HEK293 (cell line): Measurements from ENCODE around the gene ZER1.

Experiments used
- HOXD13 ChIP-seq: sonication (generic); formaldehyde crosslinking; IDR thresholded peaks from 2 replicates; pipeline ENCODE4 v1.8.0; 2022; ENCODE audit warnings: missing genetic modification reagents, borderline replicate concordance
- KLF7 ChIP-seq: fragments of 450-650 bp; formaldehyde crosslinking; IDR thresholded peaks from 2 replicates; pipeline ENCODE4 v1.5.1; 2016; ENCODE audit warnings: missing biosample characterization, missing genetic modification characterization, borderline replicate concordance
- MZF1 ChIP-seq: fragments of 450-650 bp; formaldehyde crosslinking; IDR thresholded peaks from 2 replicates; pipeline ENCODE4 v1.5.1; 2017; ENCODE audit warnings: missing biosample characterization, missing genetic modification characterization, borderline replicate concordance
- TRIM28 ChIP-seq: IDR thresholded peaks from 2 replicates; pipeline ENCODE4 v1.6.1; 2011; ENCODE audit warnings: low read length, control low read depth, borderline replicate concordance
- ZBTB10 ChIP-seq: fragments of 450-650 bp; formaldehyde crosslinking; IDR thresholded peaks from 2 replicates; pipeline ENCODE4 v1.5.1; 2016; ENCODE audit warnings: missing biosample characterization, missing genetic modification characterization
- ZBTB21 ChIP-seq: fragments of 450-650 bp; formaldehyde crosslinking; IDR thresholded peaks from 2 replicates; pipeline ENCODE4 v1.5.1; 2017; ENCODE audit warnings: missing biosample characterization, missing genetic modification characterization
- ZBTB26 ChIP-seq: fragments of 450-650 bp; formaldehyde crosslinking; optimal IDR thresholded peaks from 2 replicates; pipeline ENCODE3; 2016; ENCODE audit warnings: missing biosample characterization, mild to moderate bottlenecking, missing genetic modification characterization
- ZFP69B ChIP-seq: fragments of 450-650 bp; formaldehyde crosslinking; IDR thresholded peaks from 2 replicates; pipeline ENCODE4 v1.5.1; 2016; ENCODE audit warnings: missing biosample characterization, missing genetic modification characterization
- ZIC2 ChIP-seq: fragments of 450-650 bp; formaldehyde crosslinking; IDR thresholded peaks from 2 replicates; pipeline ENCODE4 v1.5.1; 2016; ENCODE audit warnings: missing biosample characterization, missing genetic modification characterization
- ZNF140 ChIP-seq: fragments of 450-650 bp; formaldehyde crosslinking; IDR thresholded peaks from 2 replicates; pipeline ENCODE4 v1.5.1; 2016; ENCODE audit warnings: missing biosample characterization, missing genetic modification characterization
- ZNF157 ChIP-seq: fragments of 450-650 bp; formaldehyde crosslinking; IDR thresholded peaks from 2 replicates; pipeline ENCODE4 v1.5.1; 2016; ENCODE audit warnings: missing biosample characterization, missing genetic modification characterization
- ZNF221 ChIP-seq: fragments of 450-650 bp; formaldehyde crosslinking; IDR thresholded peaks from 2 replicates; pipeline ENCODE4 v1.5.1; 2017; ENCODE audit warnings: missing biosample characterization, missing genetic modification characterization, borderline replicate concordance
- ZNF274 ChIP-seq, 2 experiments: fragments of 200-500 bp in 1 of 2; fragments of 450-650 bp in 1 of 2; sonication (Bioruptor generic) in 1 of 2; formaldehyde crosslinking in 1 of 2; IDR thresholded peaks; 2 replicates each; pipeline versions ENCODE4 v1.5.1 to v1.6.1; 2014 to 2016; ENCODE audit warnings: borderline replicate concordance in 1 of 2, inconsistent platforms in 1 of 2, low read length in 1 of 2, missing biosample characterization in 1 of 2, missing genetic modification characterization in 1 of 2
- ZNF292 ChIP-seq: fragments of 450-650 bp; formaldehyde crosslinking; IDR thresholded peaks from 2 replicates; pipeline ENCODE4 v1.5.1; 2016; ENCODE audit warnings: low read depth, missing biosample characterization, missing genetic modification characterization, borderline replicate concordance
- ZNF311 ChIP-seq: fragments of 450-650 bp; formaldehyde crosslinking; IDR thresholded peaks from 2 replicates; pipeline ENCODE4 v1.5.1; 2017; ENCODE audit warnings: missing biosample characterization, missing genetic modification characterization, borderline replicate concordance
- ZNF350 ChIP-seq: fragments of 450-650 bp; formaldehyde crosslinking; IDR thresholded peaks from 2 replicates; pipeline ENCODE4 v1.5.0; 2017; ENCODE audit warnings: missing biosample characterization, mild to moderate bottlenecking, missing genetic modification characterization
- ZNF404 ChIP-seq: fragments of 450-650 bp; formaldehyde crosslinking; IDR thresholded peaks from 2 replicates; pipeline ENCODE4 v1.5.1; 2017; ENCODE audit warnings: missing biosample characterization, missing genetic modification characterization
- ZNF488 ChIP-seq: fragments of 450-650 bp; formaldehyde crosslinking; IDR thresholded peaks from 2 replicates; pipeline ENCODE4 v1.5.1; 2016; ENCODE audit warnings: missing biosample characterization, missing genetic modification characterization
- ZNF513 ChIP-seq: fragments of 450-650 bp; IDR thresholded peaks from 2 replicates; pipeline ENCODE4 v1.5.1; 2018; ENCODE audit warnings: missing biosample characterization, missing genetic modification characterization
- ZNF548 ChIP-seq: fragments of 450-650 bp; formaldehyde crosslinking; IDR thresholded peaks from 2 replicates; pipeline ENCODE4 v1.5.1; 2016; ENCODE audit warnings: missing biosample characterization, missing genetic modification characterization
- ZNF561 ChIP-seq: fragments of 450-650 bp; IDR thresholded peaks from 2 replicates; pipeline ENCODE4 v1.5.1; 2018; ENCODE audit warnings: missing biosample characterization, missing genetic modification characterization, borderline replicate concordance
- ZNF707 ChIP-seq: fragments of 450-650 bp; formaldehyde crosslinking; IDR thresholded peaks from 2 replicates; pipeline ENCODE4 v1.5.1; 2016; ENCODE audit warnings: missing biosample characterization, missing genetic modification characterization
- ZNF747 ChIP-seq: fragments of 450-650 bp; formaldehyde crosslinking; IDR thresholded peaks from 2 replicates; pipeline ENCODE4 v1.5.1; 2016; ENCODE audit warnings: missing biosample characterization, missing genetic modification characterization
- ZXDB ChIP-seq: fragments of 450-650 bp; formaldehyde crosslinking; IDR thresholded peaks from 2 replicates; pipeline ENCODE4 v1.5.1; 2016; ENCODE audit warnings: missing biosample characterization, missing genetic modification characterization
- TF ChIP-seq, protein P1 (sequence below): fragments of 450-650 bp; formaldehyde crosslinking; IDR thresholded peaks from 2 replicates; pipeline ENCODE4 v1.5.1; 2016; ENCODE audit warnings: missing biosample characterization, missing genetic modification characterization
- TF ChIP-seq, protein P2 (sequence below): fragments of 450-650 bp; formaldehyde crosslinking; conservative IDR thresholded peaks from 2 replicates; pipeline ENCODE4 v1.5.1; 2016; ENCODE audit warnings: low read depth, missing biosample characterization, missing genetic modification characterization
- TF ChIP-seq, protein P3 (sequence below): fragments of 450-650 bp; formaldehyde crosslinking; IDR thresholded peaks from 2 replicates; pipeline ENCODE4 v1.5.1; 2016; ENCODE audit warnings: missing biosample characterization, missing genetic modification characterization

Gene ZER1

DNA sequence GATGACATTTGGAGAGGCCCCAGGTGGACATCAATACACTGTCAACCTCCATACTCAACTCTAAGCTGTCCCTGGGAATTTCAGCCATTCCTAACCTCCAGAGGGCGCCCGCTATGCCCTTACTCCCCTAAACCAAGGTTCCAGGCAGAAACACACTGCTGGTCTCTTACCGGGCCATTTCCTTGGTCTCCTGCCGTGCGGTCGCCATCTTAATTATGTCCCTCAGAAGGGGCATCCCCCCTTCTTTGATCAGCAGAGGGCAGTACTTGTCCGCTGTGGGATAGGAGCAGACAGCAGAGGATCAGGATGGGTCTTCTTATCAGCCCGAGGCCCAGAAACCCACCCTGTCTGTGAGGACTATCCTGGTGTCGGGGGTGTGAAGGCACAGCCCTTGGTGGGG, 38.5 kb downstream of the ZER1 start (continued):
- TF ChIP-seq, protein P1, sequence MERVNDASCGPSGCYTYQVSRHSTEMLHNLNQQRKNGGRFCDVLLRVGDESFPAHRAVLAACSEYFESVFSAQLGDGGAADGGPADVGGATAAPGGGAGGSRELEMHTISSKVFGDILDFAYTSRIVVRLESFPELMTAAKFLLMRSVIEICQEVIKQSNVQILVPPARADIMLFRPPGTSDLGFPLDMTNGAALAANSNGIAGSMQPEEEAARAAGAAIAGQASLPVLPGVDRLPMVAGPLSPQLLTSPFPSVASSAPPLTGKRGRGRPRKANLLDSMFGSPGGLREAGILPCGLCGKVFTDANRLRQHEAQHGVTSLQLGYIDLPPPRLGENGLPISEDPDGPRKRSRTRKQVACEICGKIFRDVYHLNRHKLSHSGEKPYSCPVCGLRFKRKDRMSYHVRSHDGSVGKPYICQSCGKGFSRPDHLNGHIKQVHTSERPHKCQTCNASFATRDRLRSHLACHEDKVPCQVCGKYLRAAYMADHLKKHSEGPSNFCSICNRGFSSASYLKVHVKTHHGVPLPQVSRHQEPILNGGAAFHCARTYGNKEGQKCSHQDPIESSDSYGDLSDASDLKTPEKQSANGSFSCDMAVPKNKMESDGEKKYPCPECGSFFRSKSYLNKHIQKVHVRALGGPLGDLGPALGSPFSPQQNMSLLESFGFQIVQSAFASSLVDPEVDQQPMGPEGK, result peak; percentile 75
- TF ChIP-seq HOXD13 (CRISPR knock-in tag), result no peak
- TF ChIP-seq ZNF157 (tag by site-specific recombination), result no peak
- no peak for TF ChIP-seq ZNF292
- TF ChIP-seq, protein P2, sequence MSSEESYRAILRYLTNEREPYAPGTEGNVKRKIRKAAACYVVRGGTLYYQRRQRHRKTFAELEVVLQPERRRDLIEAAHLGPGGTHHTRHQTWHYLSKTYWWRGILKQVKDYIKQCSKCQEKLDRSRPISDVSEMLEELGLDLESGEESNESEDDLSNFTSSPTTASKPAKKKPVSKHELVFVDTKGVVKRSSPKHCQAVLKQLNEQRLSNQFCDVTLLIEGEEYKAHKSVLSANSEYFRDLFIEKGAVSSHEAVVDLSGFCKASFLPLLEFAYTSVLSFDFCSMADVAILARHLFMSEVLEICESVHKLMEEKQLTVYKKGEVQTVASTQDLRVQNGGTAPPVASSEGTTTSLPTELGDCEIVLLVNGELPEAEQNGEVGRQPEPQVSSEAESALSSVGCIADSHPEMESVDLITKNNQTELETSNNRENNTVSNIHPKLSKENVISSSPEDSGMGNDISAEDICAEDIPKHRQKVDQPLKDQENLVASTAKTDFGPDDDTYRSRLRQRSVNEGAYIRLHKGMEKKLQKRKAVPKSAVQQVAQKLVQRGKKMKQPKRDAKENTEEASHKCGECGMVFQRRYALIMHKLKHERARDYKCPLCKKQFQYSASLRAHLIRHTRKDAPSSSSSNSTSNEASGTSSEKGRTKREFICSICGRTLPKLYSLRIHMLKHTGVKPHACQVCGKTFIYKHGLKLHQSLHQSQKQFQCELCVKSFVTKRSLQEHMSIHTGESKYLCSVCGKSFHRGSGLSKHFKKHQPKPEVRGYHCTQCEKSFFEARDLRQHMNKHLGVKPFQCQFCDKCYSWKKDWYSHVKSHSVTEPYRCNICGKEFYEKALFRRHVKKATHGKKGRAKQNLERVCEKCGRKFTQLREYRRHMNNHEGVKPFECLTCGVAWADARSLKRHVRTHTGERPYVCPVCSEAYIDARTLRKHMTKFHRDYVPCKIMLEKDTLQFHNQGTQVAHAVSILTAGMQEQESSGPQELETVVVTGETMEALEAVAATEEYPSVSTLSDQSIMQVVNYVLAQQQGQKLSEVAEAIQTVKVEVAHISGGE (tag by site-specific recombination), result peak; percentile 37; the same call in 1 of the 2 replicates
- peak; percentile 76; the same call in 1 of the 2 replicates for TF ChIP-seq ZNF561 (tag by site-specific recombination)
- TF ChIP-seq ZNF513, result no peak
- no peak for TF ChIP-seq ZNF707
- TF ChIP-seq ZBTB21 (tag by site-specific recombination), result no peak
- TF ChIP-seq MZF1 (tag by site-specific recombination), result 0 out of 2 replicates have a peak, but pooled peaks have one; percentile 26
- TF ChIP-seq KLF7 (tag by site-specific recombination), result no peak
- TF ChIP-seq ZNF140 (tag by site-specific recombination), result no peak
- TF ChIP-seq ZNF311 (tag by site-specific recombination), result no peak
- TF ChIP-seq ZNF747 (tag by site-specific recombination), result no peak
- no peak for TF ChIP-seq ZNF548
- TF ChIP-seq ZNF488 (tag by site-specific recombination), result no peak
- no peak for TF ChIP-seq ZNF274 (IDR thresholded peaks at IDR 0.05; ENCODE audit: low read length)
- no peak for TF ChIP-seq ZNF274 (tag by site-specific recombination; IDR thresholded peaks at IDR 0.05; ENCODE audit: borderline replicate concordance)
- TF ChIP-seq ZNF221 (tag by site-specific recombination), result no peak
- TF ChIP-seq ZFP69B (tag by site-specific recombination), result 0 out of 2 replicates have a peak, but pooled peaks have one; percentile 47
- TF ChIP-seq, protein P3, sequence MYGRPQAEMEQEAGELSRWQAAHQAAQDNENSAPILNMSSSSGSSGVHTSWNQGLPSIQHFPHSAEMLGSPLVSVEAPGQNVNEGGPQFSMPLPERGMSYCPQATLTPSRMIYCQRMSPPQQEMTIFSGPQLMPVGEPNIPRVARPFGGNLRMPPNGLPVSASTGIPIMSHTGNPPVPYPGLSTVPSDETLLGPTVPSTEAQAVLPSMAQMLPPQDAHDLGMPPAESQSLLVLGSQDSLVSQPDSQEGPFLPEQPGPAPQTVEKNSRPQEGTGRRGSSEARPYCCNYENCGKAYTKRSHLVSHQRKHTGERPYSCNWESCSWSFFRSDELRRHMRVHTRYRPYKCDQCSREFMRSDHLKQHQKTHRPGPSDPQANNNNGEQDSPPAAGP (tag by site-specific recombination), result 0 out of 2 replicates have a peak, but pooled peaks have one; percentile 17
- TF ChIP-seq ZNF350, result no peak
- peak; percentile 70; the same call in 1 of the 2 replicates for TF ChIP-seq ZBTB10 (tag by site-specific recombination)
- TF ChIP-seq ZXDB (tag by site-specific recombination), result no peak
- TF ChIP-seq ZBTB26 (tag by site-specific recombination), result no peak
- peak; percentile 66 for TF ChIP-seq ZIC2 (tag by site-specific recombination)
- TF ChIP-seq TRIM28, result no peak
- TF ChIP-seq ZNF404 (tag by site-specific recombination), result no peak
